Neuronal stem cell (in vitro differentiated cells): Measurements from ENCODE around the gene ABI2.
A peak's percentile ranks its signal among the peaks of the same experiment; 100 is the strongest.
"Not testable (repeated sequence)": the region's sequence is repeated elsewhere in the genome, so short reads cannot be mapped to it uniquely, and the experiment has no call there.

Experiments
- DNase-seq: peaks from one replicate; pipeline ENCODE4 v3.0.0-alpha.2; 2013; ENCODE audit warnings: low spot score
- H2AFZ ChIP-seq: one replicate; pipeline ENCODE4 v1.6.1; 2013; ENCODE audit warnings: mild to moderate bottlenecking, low read length, inconsistent platforms
- H2AK5ac ChIP-seq: 2 replicates; pipeline ENCODE4 v1.6.1; 2013; ENCODE audit warnings: low read depth, mild to moderate bottlenecking, inconsistent platforms, low read length, moderate library complexity, mixed read lengths
- H2BK120ac ChIP-seq: 2 replicates; pipeline ENCODE4 v1.6.1; 2013; ENCODE audit warnings: low read depth, mild to moderate bottlenecking, inconsistent platforms, low read length, moderate library complexity, mixed read lengths
- H2BK12ac ChIP-seq: one replicate; pipeline ENCODE4 v1.6.1; 2013; ENCODE audit warnings: low read length, inconsistent platforms
- H2BK15ac ChIP-seq: 2 replicates; pipeline ENCODE4 v1.6.1; 2013; ENCODE audit warnings: mild to moderate bottlenecking, low read length, inconsistent platforms, mixed read lengths
- H2BK5ac ChIP-seq: one replicate; pipeline ENCODE4 v1.6.1; 2013; ENCODE audit warnings: inconsistent platforms, mild to moderate bottlenecking, low read length, moderate library complexity
- H3K14ac ChIP-seq: one replicate; pipeline ENCODE4 v1.6.1; 2013; ENCODE audit warnings: low read length, inconsistent platforms
- H3K18ac ChIP-seq: 2 replicates; pipeline ENCODE4 v1.6.1; 2013; ENCODE audit warnings: low read length, inconsistent platforms
- H3K23ac ChIP-seq: 2 replicates; pipeline ENCODE4 v1.6.1; 2013; ENCODE audit warnings: low read depth, mild to moderate bottlenecking, mixed read lengths, low read length, inconsistent platforms; ENCODE audit not compliant: poor library complexity
- H3K27ac ChIP-seq: replicated peaks from 3 replicates; pipeline ENCODE4 v1.5.1; 2013; ENCODE audit warnings: low read length, inconsistent platforms
- H3K27me3 ChIP-seq, 3 experiments: 2 replicates each; pipeline ENCODE4 v1.6.1; 2013; ENCODE audit warnings: low read length in 3 of 3, mild to moderate bottlenecking in 2 of 3, inconsistent platforms in 1 of 3, low read depth in 1 of 3, mixed read lengths in 1 of 3, moderate library complexity in 1 of 3; ENCODE audit not compliant: control insufficient read depth in 3 of 3, insufficient read depth in 3 of 3
- H3K36me3 ChIP-seq, 2 donors: replicated peaks in 1 of 2; 2 replicates each; pipeline ENCODE4 v1.6.1; 2013; ENCODE audit warnings: low read length in 2 of 2; ENCODE audit not compliant: control insufficient read depth in 2 of 2, insufficient read depth in 2 of 2
- H3K4ac ChIP-seq: 2 replicates; pipeline ENCODE4 v1.6.1; 2013; ENCODE audit warnings: inconsistent platforms, mild to moderate bottlenecking, low read length, moderate library complexity
- H3K4me1 ChIP-seq, 2 donors: 1 replicate in 1 of 2; 2 replicates in 1 of 2; pipeline ENCODE4 v1.6.1; 2013; ENCODE audit warnings: low read length in 2 of 2, low read depth in 1 of 2; ENCODE audit not compliant: control insufficient read depth in 2 of 2, insufficient read depth in 1 of 2
- H3K4me2 ChIP-seq: one replicate; pipeline ENCODE4 v1.6.1; 2013; ENCODE audit warnings: mild to moderate bottlenecking, low read length, inconsistent platforms; ENCODE audit not compliant: insufficient read depth, poor library complexity, severe bottlenecking
- H3K4me3 ChIP-seq, 2 donors: 2 replicates each; pipeline ENCODE4 v1.5.1; 2013; ENCODE audit warnings: low read length in 2 of 2, mild to moderate bottlenecking in 2 of 2, inconsistent platforms in 1 of 2, moderate library complexity in 1 of 2
- H3K79me1 ChIP-seq: one replicate; pipeline ENCODE4 v1.6.1; 2013; ENCODE audit warnings: low read depth, mild to moderate bottlenecking, inconsistent platforms, low read length, moderate library complexity
- H3K9ac ChIP-seq: one replicate; pipeline ENCODE4 v1.6.1; 2013; ENCODE audit warnings: mild to moderate bottlenecking, low read depth, low read length, inconsistent platforms; ENCODE audit not compliant: poor library complexity
- H3K9me3 ChIP-seq, 2 donors: replicated peaks in 1 of 2; 2 replicates each; pipeline versions ENCODE3 to v1.6.1; 2013; ENCODE audit warnings: low read length in 2 of 2, mild to moderate bottlenecking in 2 of 2, inconsistent platforms in 1 of 2, low read depth in 1 of 2, mixed read lengths in 1 of 2, moderate library complexity in 1 of 2; ENCODE audit not compliant: control insufficient read depth in 2 of 2, insufficient read depth in 1 of 2
- H4K8ac ChIP-seq: one replicate; pipeline ENCODE4 v1.6.1; 2013; ENCODE audit warnings: low read depth, mild to moderate bottlenecking, inconsistent platforms, low read length, moderate library complexity
- H4K91ac ChIP-seq: one replicate; pipeline ENCODE4 v1.6.1; 2013; ENCODE audit warnings: low read length, low read depth, mild to moderate bottlenecking, inconsistent platforms; ENCODE audit not compliant: poor library complexity
- WGBS, 2 donors: extraction: QIAGEN DNeasy Blood & Tissue Kit; methylation state at CpG; one replicate each; pipeline ENCODE4 v1.1.7; 2013; ENCODE audit warnings: missing lambda C conversion rate in 2 of 2, mixed read lengths in 1 of 2; ENCODE audit not compliant: insufficient read length in 2 of 2, insufficient replicate concordance in 1 of 2; ENCODE audit errors: extremely low coverage in 2 of 2; 5-methylcytosine and 5-hydroxymethylcytosine counted together

Gene ABI2

GRCh38 chr2:203338322-203338721 is 10.1 kb downstream of the ABI2 start:
- no peak overlapping the region for H2BK15ac ChIP-seq
- no peak overlapping the region for H3K27ac ChIP-seq
- peaks cover 0 to 22% of the 10 kb centered on the region in 2 donors for H3K9me3 ChIP-seq
- no peak overlapping the region for H3K23ac ChIP-seq
- no peak overlapping the region for H2BK120ac ChIP-seq
- no peak overlapping the region for H3K9ac ChIP-seq
- no CpG with 5 or more reads among the region's 4 CpGs for WGBS, 2 donors
- H3K18ac ChIP-seq: no peak overlapping the region
- no peak overlapping the region for H2AK5ac ChIP-seq
- no peak overlapping the region for H3K4ac ChIP-seq
- peaks cover 2 to 94% of the 10 kb centered on the region in 2 donors for H3K36me3 ChIP-seq
- DNase-seq: no peak
- H3K79me1 ChIP-seq: peaks cover 5% of the 10 kb centered on the region
- no peak overlapping the region for H4K8ac ChIP-seq
- no peak overlapping the region for H3K14ac ChIP-seq
- no peak overlapping the region for H2BK12ac ChIP-seq
- no peak overlapping the region for H3K4me3 ChIP-seq
- no peak overlapping the region for H2BK5ac ChIP-seq
- H3K4me1 ChIP-seq: peaks cover 0 to 11% of the 10 kb centered on the region in 2 donors
- H3K27me3 ChIP-seq: no peaks in the 10 kb centered on the region
- no peak overlapping the region for H4K91ac ChIP-seq
- no peak overlapping the region for H3K4me2 ChIP-seq
- H2AFZ ChIP-seq: no peak overlapping the region

GRCh38 chr2:203340791-203341487 is 12.7 kb downstream of the ABI2 start:
- DNase-seq: peak; percentile 35
- peaks cover 0 to 11% of the 10 kb centered on the region in 2 donors for H3K4me1 ChIP-seq
- no peaks in the 10 kb centered on the region for H3K27me3 ChIP-seq
- H2AK5ac ChIP-seq: no peak overlapping the region
- no CpG with 5 or more reads among the region's 6 CpGs for WGBS, 2 donors
- H4K91ac ChIP-seq: no peak overlapping the region
- H3K14ac ChIP-seq: no peak overlapping the region
- H3K4me2 ChIP-seq: no peak overlapping the region
- H2BK5ac ChIP-seq: no peak overlapping the region
- H4K8ac ChIP-seq: no peak overlapping the region
- no peak overlapping the region for H3K4ac ChIP-seq
- H2BK12ac ChIP-seq: no peak overlapping the region
- H2BK15ac ChIP-seq: no peak overlapping the region
- peaks cover 5 to 95% of the 10 kb centered on the region in 2 donors for H3K36me3 ChIP-seq
- no peak overlapping the region for H2BK120ac ChIP-seq
- H3K23ac ChIP-seq: no peak overlapping the region
- H3K27ac ChIP-seq: no peak overlapping the region
- no peak overlapping the region for H3K4me3 ChIP-seq
- no peak overlapping the region for H3K18ac ChIP-seq
- H3K79me1 ChIP-seq: peaks cover 8% of the 10 kb centered on the region
- peaks cover 0 to 15% of the 10 kb centered on the region in 2 donors for H3K9me3 ChIP-seq
- H2AFZ ChIP-seq: no peak overlapping the region
- no peak overlapping the region for H3K9ac ChIP-seq

GRCh38 chr2:203341741-203342310 is 13.6 kb downstream of the ABI2 start:
- no peak for DNase-seq
- Histone ChIP-seq H3K79me1 (peaks cover 6% of the 10 kb centered on the region), H2BK5ac (no peak overlapping the region), H3K23ac (no peak overlapping the region), H2AFZ (no peak overlapping the region), H3K18ac (no peak overlapping the region), H3K4me1 (peaks cover 0 to 11% of the 10 kb centered on the region in 2 donors), H3K27ac (no peak overlapping the region), H3K9ac (no peak overlapping the region), H3K9me3 (peaks cover 0 to 6% of the 10 kb centered on the region in 2 donors), H2AK5ac (no peak overlapping the region), H3K4me2 (no peak overlapping the region), H2BK12ac (no peak overlapping the region), H3K4me3 (no peak overlapping the region), H3K36me3 (peaks cover 5 to 95% of the 10 kb centered on the region in 2 donors), H4K91ac (no peak overlapping the region), H4K8ac (no peak overlapping the region), H2BK15ac (no peak overlapping the region), H3K4ac (no peak overlapping the region), H3K27me3 (no peaks in the 10 kb centered on the region), H3K14ac (no peak overlapping the region), H2BK120ac (no peak overlapping the region)
- WGBS, 2 donors: no CpG with 5 or more reads among the region's 2 CpGs

- DNase-seq, H3K79me1 ChIP-seq, H3K4me2 ChIP-seq, H3K18ac ChIP-seq, H3K27me3 ChIP-seq, H2BK12ac ChIP-seq, H2AFZ ChIP-seq, H2BK120ac ChIP-seq, H3K14ac ChIP-seq, H2AK5ac ChIP-seq, H2BK5ac ChIP-seq, H4K91ac ChIP-seq, H3K9me3 ChIP-seq, H4K8ac ChIP-seq, H3K9ac ChIP-seq, H3K4me3 ChIP-seq, H3K4ac ChIP-seq, H3K27ac ChIP-seq, H2BK15ac ChIP-seq, H3K23ac ChIP-seq: not testable (repeated sequence)
- Histone ChIP-seq H3K4me1 (peaks cover 0 to 11% of the 10 kb centered on the region in 2 donors), H3K36me3 (peaks cover 5 to 95% of the 10 kb centered on the region in 2 donors)
- no CpG with 5 or more reads among the region's 4 CpGs for WGBS, 2 donors
Observed at GRCh38 chr2:203342374-203342773, 14.2 kb downstream of the ABI2 start.
